K562 (cell line): ENCODE data around the gene PNRC1. TPM values are rescaled to one million over a fixed set of nuclear protein-coding genes. Genes with fewer than 3 reads are reported as not detected.
A peak's percentile ranks its signal among the peaks of the same experiment; 100 is the strongest.

ENCODE experiments used
- ATF1 ChIP-seq, 2 experiments: fragments of 450-650 bp in 1 of 2; IDR thresholded peaks; 2 replicates each; pipeline ENCODE4 v1.6.1; 2016; ENCODE audit warnings: missing compliant biosample characterization in 1 of 2, missing genetic modification characterization in 1 of 2
- CBX8 ChIP-seq: fragments of 200-600 bp; sonication (generic); IDR thresholded peaks from 2 replicates; pipeline ENCODE4 v1.6.1; 2012; ENCODE audit warnings: borderline replicate concordance, mixed run types, low read depth, mild to moderate bottlenecking, moderate library complexity, mixed read lengths, low read length, control low read depth, inconsistent platforms; ENCODE audit not compliant: poor library complexity, severe bottlenecking; ENCODE audit errors: extremely low read depth
- DPF2 ChIP-seq: fragments of 450-650 bp; IDR thresholded peaks from 2 replicates; pipeline ENCODE4 v1.6.1; 2016
- E2F1 ChIP-seq: sonication (generic); formaldehyde crosslinking; IDR thresholded peaks from 2 replicates; pipeline ENCODE4 v1.8.1; 2023; ENCODE audit warnings: mild to moderate bottlenecking, missing genetic modification reagents, moderate library complexity
- GTF3C2 ChIP-seq: IDR thresholded peaks from 3 replicates; pipeline ENCODE4 v1.6.1; 2011; ENCODE audit warnings: borderline replicate concordance, mild to moderate bottlenecking, moderate library complexity; ENCODE audit not compliant: insufficient read length; ENCODE audit errors: extremely low read depth
- HLTF ChIP-seq: fragments of 450-650 bp; IDR thresholded peaks from 2 replicates; pipeline ENCODE4 v1.6.1; 2016
- HOXB6 ChIP-seq: fragments of 250-450 bp; sonication (Bioruptor Pico); IDR thresholded peaks from 2 replicates; pipeline ENCODE4 v1.5.1; 2022; ENCODE audit warnings: mild to moderate bottlenecking, borderline replicate concordance
- ID3 ChIP-seq, 2 experiments: fragments of 250-450 bp in 1 of 2; fragments of 450-650 bp in 1 of 2; sonication (Bioruptor Pico) in 1 of 2; IDR thresholded peaks; 2 replicates each; pipeline versions ENCODE4 v1.6.1 to v1.8.0; 2016 to 2021; ENCODE audit warnings: mild to moderate bottlenecking in 2 of 2, moderate library complexity in 2 of 2, missing compliant biosample characterization in 1 of 2, missing genetic modification characterization in 1 of 2
- MAFG ChIP-seq: fragments of 450-650 bp; conservative IDR thresholded peaks from 2 replicates; pipeline ENCODE4 v1.6.1; 2016; ENCODE audit warnings: missing genetic modification characterization, missing compliant biosample characterization
- MAZ ChIP-seq, 2 experiments: fragments of 450-650 bp in 1 of 2; sonication (generic) in 1 of 2; formaldehyde crosslinking; IDR thresholded peaks in 1 of 2; conservative IDR thresholded peaks in 1 of 2; 2 replicates each; pipeline versions ENCODE4 v1.4.0 to v1.5.0; 2020; ENCODE audit warnings: mild to moderate bottlenecking in 1 of 2, missing genetic modification reagents in 1 of 2
- MBD1 ChIP-seq: fragments of 250-450 bp; sonication (Bioruptor Pico); IDR thresholded peaks from 2 replicates; pipeline ENCODE4 v1.8.0; 2022; ENCODE audit warnings: inconsistent platforms
- NRF1 ChIP-seq, 2 experiments: fragments of 450-650 bp; IDR thresholded peaks in 1 of 2; conservative IDR thresholded peaks in 1 of 2; 2 replicates each; pipeline ENCODE4 v1.6.1; 2014; ENCODE audit warnings: mild to moderate bottlenecking in 2 of 2
- SAFB2 ChIP-seq: fragments of 200-400 bp; formaldehyde crosslinking; IDR thresholded peaks from 2 replicates; pipeline ENCODE4 v1.6.1; 2018; ENCODE audit warnings: borderline replicate concordance, low read length, low read depth, moderate library complexity; ENCODE audit not compliant: severe bottlenecking
- STAT5B ChIP-seq: fragments of 250-450 bp; sonication (Bioruptor Pico); IDR thresholded peaks from 2 replicates; pipeline ENCODE4 v1.8.0; 2021; ENCODE audit warnings: mild to moderate bottlenecking, inconsistent platforms
- TEAD2 ChIP-seq: fragments of 450-650 bp; IDR thresholded peaks from 2 replicates; pipeline ENCODE4 v1.6.1; 2016; ENCODE audit warnings: missing genetic modification characterization, control low read depth, missing compliant biosample characterization
- TRIM28 ChIP-seq: fragments of 450-650 bp; IDR thresholded peaks from 2 replicates; pipeline ENCODE4 v1.6.1; 2017
- ZSCAN29 ChIP-seq: fragments of 450-650 bp; IDR thresholded peaks from 2 replicates; pipeline ENCODE4 v1.6.1; 2017
- polyA plus RNA-seq, 8 experiments: library from polyadenylated mRNA; depleted of rRNA in 4 of 8; stranded (reverse) in 5 of 8; unstranded in 3 of 8; fragments of >200 nt; fragmentation: Nextera tagmentation in 2 of 8; fragmentation: Illumina TruSeq in 1 of 8; extraction: Ambion mirVana in 2 of 8; extraction: Trizol in 1 of 8; gene quantifications; 2 replicates each; pipeline versions ENCODE4 v1.2.1 to v1.2.3, GENCODE V29; 2011 to 2014; ENCODE audit warnings: inconsistent platforms in 1 of 8, missing spikeins in 1 of 8
- total RNA-seq, 7 experiments: library from RNA; depleted of rRNA in 6 of 7; stranded (reverse); fragments of >200 nt in 6 of 7; fragmentation: Illumina TruSeq in 2 of 7; extraction: Trizol in 2 of 7; gene quantifications; 2 replicates each; pipeline versions ENCODE4 v1.2.1 to v1.2.3, GENCODE V29; 2011 to 2021; ENCODE audit warnings: low replicate concordance in 1 of 7

The PNRC1 gene
- total and polyA plus RNA-seq, 9 of the 15 experiments (the other 6 are each of a cell fraction or from before 2014, with no cell fraction given), result 1.2 to 10.8 (median 6.5) TPM

DNA sequence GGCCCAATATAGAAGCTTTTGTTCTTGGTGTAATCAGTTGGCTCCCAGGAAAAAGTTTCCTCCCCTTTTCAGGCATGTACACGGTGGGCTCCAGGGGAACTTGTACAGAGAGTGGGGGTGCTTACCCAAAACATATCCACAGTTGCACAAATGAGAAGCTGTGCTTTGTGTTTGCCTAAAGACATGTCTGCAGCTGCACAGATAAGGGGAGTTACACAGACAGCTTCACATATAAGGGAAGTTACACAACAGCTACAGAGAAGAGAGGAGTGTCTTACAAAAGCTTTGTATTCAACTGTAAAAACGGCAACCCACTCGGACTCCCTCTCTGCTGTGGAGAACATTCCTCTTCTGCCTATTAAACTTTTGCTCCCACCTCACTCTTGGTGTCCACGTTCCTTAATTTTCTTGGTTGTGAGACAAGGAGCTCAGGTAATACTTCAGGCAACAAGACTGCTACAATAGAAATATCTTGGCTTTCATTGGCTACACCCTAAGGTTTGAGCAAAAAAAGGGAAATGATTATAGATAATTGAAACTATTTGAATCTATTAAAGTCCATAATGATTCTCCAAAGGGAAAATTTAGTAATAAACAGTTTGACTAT, 7.4 kb upstream of the PNRC1 start (continued):
- TF ChIP-seq ID3 (CRISPR knock-in tag; IDR thresholded peaks at IDR 0.05) (no peak), ID3 (tag; IDR thresholded peaks at IDR 0.05) (no peak), SAFB2 (no peak), ZSCAN29 (no peak), MAFG (tag) (no peak), E2F1 (CRISPR knock-in tag) (no peak), TEAD2 (tag) (no peak), NRF1 (conservative IDR thresholded peaks at IDR 0.05 in 1 of 2, IDR thresholded peaks at IDR 0.05 in 1 of 2) (0 out of 4 replicates have a peak, but pooled peaks of 1 of the 2 experiments have one; percentile 20), TRIM28 (peak; percentile 59; the same call in 1 of the 2 replicates), STAT5B (CRISPR knock-in tag) (no peak), DPF2 (peak; percentile 91), MAZ (CRISPR knock-in tag; conservative IDR thresholded peaks at IDR 0.05 in 1 of 2, IDR thresholded peaks at IDR 0.05 in 1 of 2) (0 out of 4 replicates have a peak, but pooled peaks of 1 of the 2 experiments have one; percentile 22), GTF3C2 (no peak), CBX8 (no peak), HOXB6 (CRISPR knock-in tag) (no peak), MBD1 (CRISPR knock-in tag) (no peak), ATF1 (CRISPR knock-in tag; IDR thresholded peaks at IDR 0.05) (no peak), ATF1 (tag; IDR thresholded peaks at IDR 0.05) (peak; percentile 43), HLTF (no peak)
